PC-3 (cell line): ENCODE data around the gene PNCK. TPM values are rescaled to one million over a fixed set of nuclear protein-coding genes. Genes with fewer than 3 reads are reported as not detected.

Experiments
- ATAC-seq: fragments of 200-7000 bp; cut with Tn5 transposase; 2 replicates; pipeline ENCODE4 v1.9.1; 2020; ENCODE audit warnings: mild to moderate bottlenecking, moderate library complexity
- BruUV-seq: library from RNA; stranded (reverse); fragments of 400-500 nt; replicated peaks from 2 replicates; lab custom pipeline; 2021; lab: Mats Ljungman, UMichigan
- CTCF ChIA-PET: fragments of 300-600 bp; sonication (Branson Sonifier 250); formaldehyde crosslinking; loops from one replicate; lab custom pipeline; 2022; ENCODE audit warnings: antibody characterized with exemption; lab: Charles Lee
- POLR2A ChIA-PET: fragments of 300-600 bp; sonication (Branson Sonifier 250); formaldehyde crosslinking; loops from one replicate; lab custom pipeline; 2022; ENCODE audit warnings: antibody characterized with exemption; ENCODE audit not compliant: unreplicated experiment; lab: Charles Lee
- DNase-seq: peaks from one replicate; pipeline ENCODE4 v3.0.0-alpha.2; 2015
- H2AFZ ChIP-seq: fragments of 300-600 bp; sonication (generic); 2 replicates; pipeline ENCODE4 v1.6.0; 2016; ENCODE audit warnings: antibody characterized with exemption, low read length
- H3F3A ChIP-seq: fragments of 300-600 bp; sonication (generic); one replicate; pipeline ENCODE4 v1.6.0; 2017; ENCODE audit warnings: antibody characterized with exemption, low read length, control low read depth, mild to moderate bottlenecking; ENCODE audit not compliant: unreplicated experiment
- H3K27ac ChIP-seq: fragments of 300-600 bp; sonication (generic); 2 replicates; pipeline ENCODE4 v1.5.1; 2016; ENCODE audit warnings: mild to moderate bottlenecking, low read length
- H3K27me3 ChIP-seq: fragments of 300-600 bp; sonication (generic); 2 replicates; pipeline ENCODE4 v1.6.1; 2016; ENCODE audit warnings: low read length, mixed read lengths
- H3K36me3 ChIP-seq: fragments of 300-600 bp; sonication (generic); 2 replicates; pipeline ENCODE4 v1.6.1; 2016; ENCODE audit warnings: low read depth, mixed run types, low read length, mixed read lengths
- H3K4me1 ChIP-seq: fragments of 300-600 bp; sonication (generic); 2 replicates; pipeline ENCODE4 v1.5.1; 2016; ENCODE audit warnings: low read length; ENCODE audit not compliant: insufficient read depth
- H3K4me2 ChIP-seq: fragments of 300-600 bp; sonication (generic); 2 replicates; pipeline ENCODE4 v1.6.0; 2016; ENCODE audit warnings: low read length
- H3K4me3 ChIP-seq: fragments of 300-600 bp; sonication (generic); 2 replicates; pipeline ENCODE4 v1.5.1; 2016; ENCODE audit warnings: mild to moderate bottlenecking, low read length, mixed read lengths
- H3K79me2 ChIP-seq: fragments of 300-600 bp; sonication (generic); 2 replicates; pipeline ENCODE4 v1.6.1; 2017; ENCODE audit warnings: low read length, mixed read lengths
- H3K9ac ChIP-seq: fragments of 300-600 bp; sonication (generic); 2 replicates; pipeline ENCODE4 v1.6.0; 2016; ENCODE audit warnings: mild to moderate bottlenecking, low read length
- H3K9me2 ChIP-seq: fragments of 300-600 bp; sonication (generic); replicated peaks from 2 replicates; pipeline ENCODE4 v1.6.1; 2016; ENCODE audit warnings: mixed run types, low read length, mixed read lengths
- H3K9me3 ChIP-seq: fragments of 300-600 bp; sonication (generic); 2 replicates; pipeline ENCODE4 v1.6.1; 2016; ENCODE audit warnings: low read length, mixed read lengths
- H4K20me1 ChIP-seq: fragments of 300-600 bp; sonication (generic); 2 replicates; pipeline ENCODE4 v1.6.1; 2016; ENCODE audit warnings: low read length, mixed read lengths
- EZH2 ChIP-seq: fragments of 300-600 bp; sonication (generic); IDR thresholded peaks from one replicate; pipeline ENCODE4 v1.6.1; 2017; ENCODE audit warnings: antibody characterized with exemption, mild to moderate bottlenecking, low read length; ENCODE audit not compliant: unreplicated experiment
- EZH2phosphoT487 ChIP-seq: fragments of 300-600 bp; sonication (generic); IDR thresholded peaks from 2 replicates; pipeline ENCODE4 v1.6.1; 2018; ENCODE audit warnings: mild to moderate bottlenecking, antibody characterized with exemption, low read length, borderline replicate concordance
- intact Hi-C: fragments of 100-400 bp; cut with micrococcal nuclease; formaldehyde crosslinking; loops from 2 replicates; pipeline ENCODE4 v1.9.0; 2023
- total RNA-seq: library from RNA; depleted of rRNA; stranded (reverse); fragments of >200 nt; gene quantifications from 2 replicates; pipeline ENCODE4 v1.2.3, GENCODE V29; 2014
- TF ChIP-seq, protein P1 (sequence below): fragments of 300-600 bp; sonication (generic); conservative IDR thresholded peaks from 2 replicates; pipeline ENCODE4 v1.5.1; 2017; ENCODE audit warnings: antibody characterized with exemption, low read depth, mild to moderate bottlenecking, low read length

Gene PNCK
- total RNA-seq, 1 experiment from 2014 or later = 1.0 TPM

DNA sequence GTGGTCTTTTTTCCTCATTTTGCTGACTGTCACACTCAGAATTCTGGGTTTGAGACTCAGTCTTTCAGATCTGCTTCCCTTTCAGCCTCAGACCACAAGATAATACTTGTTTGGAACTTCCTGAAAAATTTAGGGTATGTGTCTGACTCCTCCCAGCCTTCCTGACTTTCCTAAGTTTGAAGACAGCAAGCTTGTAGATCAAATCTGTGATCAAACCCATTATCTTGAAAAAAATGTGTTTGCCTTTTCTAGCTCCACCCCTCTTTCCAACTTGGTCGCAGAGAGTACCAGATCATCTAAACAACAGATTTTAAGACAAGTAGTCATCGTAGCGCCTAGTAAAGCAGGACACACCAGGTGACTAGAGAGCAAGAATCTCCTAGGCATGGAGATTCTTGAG lies 40.6 kb upstream of the PNCK start:
- ChIA-PET CTCF (no interaction called here), POLR2A (no interaction called here)
- H2AFZ ChIP-seq = no peak overlapping the region
- H3K27ac ChIP-seq = no peak overlapping the region
- DNase-seq (no peak), ATAC-seq (no peak)
- no peak overlapping the region for H3K4me3 ChIP-seq
- no peak overlapping the region for H3K9ac ChIP-seq
- TF ChIP-seq EZH2 = no peak
- TF ChIP-seq, protein P1, sequence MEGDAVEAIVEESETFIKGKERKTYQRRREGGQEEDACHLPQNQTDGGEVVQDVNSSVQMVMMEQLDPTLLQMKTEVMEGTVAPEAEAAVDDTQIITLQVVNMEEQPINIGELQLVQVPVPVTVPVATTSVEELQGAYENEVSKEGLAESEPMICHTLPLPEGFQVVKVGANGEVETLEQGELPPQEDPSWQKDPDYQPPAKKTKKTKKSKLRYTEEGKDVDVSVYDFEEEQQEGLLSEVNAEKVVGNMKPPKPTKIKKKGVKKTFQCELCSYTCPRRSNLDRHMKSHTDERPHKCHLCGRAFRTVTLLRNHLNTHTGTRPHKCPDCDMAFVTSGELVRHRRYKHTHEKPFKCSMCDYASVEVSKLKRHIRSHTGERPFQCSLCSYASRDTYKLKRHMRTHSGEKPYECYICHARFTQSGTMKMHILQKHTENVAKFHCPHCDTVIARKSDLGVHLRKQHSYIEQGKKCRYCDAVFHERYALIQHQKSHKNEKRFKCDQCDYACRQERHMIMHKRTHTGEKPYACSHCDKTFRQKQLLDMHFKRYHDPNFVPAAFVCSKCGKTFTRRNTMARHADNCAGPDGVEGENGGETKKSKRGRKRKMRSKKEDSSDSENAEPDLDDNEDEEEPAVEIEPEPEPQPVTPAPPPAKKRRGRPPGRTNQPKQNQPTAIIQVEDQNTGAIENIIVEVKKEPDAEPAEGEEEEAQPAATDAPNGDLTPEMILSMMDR = no peak
- TF ChIP-seq EZH2phosphoT487 = no peak
- H3K4me1 ChIP-seq = 0 out of 2 replicates have a peak, but pooled peaks cover 2% of the 10 kb centered on the region
- H3K9me3 ChIP-seq = no peaks in the 10 kb centered on the region
- H3K4me2 ChIP-seq = no peak overlapping the region
- H3K36me3 ChIP-seq = peaks cover 33% of the 10 kb centered on the region
- peaks cover 20% of the 10 kb centered on the region for H3K79me2 ChIP-seq
- H3F3A ChIP-seq = no peaks in the 10 kb centered on the region
- H3K9me2 ChIP-seq = no peaks in the 10 kb centered on the region
- BruUV-seq = no TSS peak
- H4K20me1 ChIP-seq = peaks cover 4% of the 10 kb centered on the region; the same call in 1 of the 2 replicates
- intact Hi-C loops = no loop called here
- H3K27me3 ChIP-seq = no peaks in the 10 kb centered on the region

DNA sequence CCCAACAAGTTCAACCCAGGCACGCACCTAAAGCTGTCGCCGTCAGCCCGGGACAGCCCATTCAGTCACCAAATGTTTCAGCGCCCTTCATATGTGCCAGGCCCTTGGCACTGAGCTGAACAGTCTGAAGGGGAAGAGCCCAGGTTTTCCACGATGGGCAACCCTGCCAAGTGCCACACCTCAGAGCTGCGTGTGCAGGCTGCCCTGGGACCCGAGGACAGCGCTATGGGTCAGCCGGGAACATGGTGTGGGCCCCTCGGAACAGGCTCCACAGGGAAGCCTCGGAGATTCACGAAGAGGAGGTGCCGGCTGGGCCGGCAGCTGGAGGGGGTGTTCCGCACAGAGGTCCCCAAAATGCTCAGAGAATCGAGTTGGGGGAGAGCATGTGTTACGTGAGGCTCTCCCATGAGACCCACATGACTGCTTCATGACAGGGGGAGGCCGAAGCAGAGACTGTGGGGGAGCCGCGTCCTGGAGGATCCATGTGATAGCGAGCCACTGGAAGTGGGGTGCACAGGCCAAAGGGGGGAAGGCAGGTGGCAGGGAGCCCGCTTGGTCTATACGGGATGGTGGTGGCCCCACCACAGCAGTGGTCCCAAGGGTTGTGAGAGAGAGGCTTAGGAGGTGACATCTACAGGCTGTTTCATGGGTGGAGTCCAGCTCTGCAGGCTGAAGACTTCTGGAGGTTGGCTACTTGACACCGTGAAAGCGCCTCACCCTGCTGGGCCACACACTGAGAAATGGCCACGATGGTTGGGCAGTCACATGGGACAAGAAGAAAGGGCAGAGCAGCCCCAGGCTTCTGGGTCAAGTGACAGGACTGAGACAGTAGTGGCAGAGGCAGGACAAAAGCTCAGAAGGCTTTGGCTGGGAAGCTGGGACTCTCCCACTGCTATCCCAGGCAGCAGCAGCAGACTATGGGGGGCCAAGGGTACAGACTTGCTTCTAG lies 36.4 kb upstream of the PNCK start:
- POLR2A ChIA-PET = interaction anchor here (0.6 kb wide), 1 partner anchor 33 kb away, joined by 3 read pairs; no protein-coding TSS in a partner anchor

More for the DNA sequence above, 36.4 kb upstream of the PNCK start:
- Histone ChIP-seq H3K27ac (no peak overlapping the region), H3K9me2 (no peaks in the 10 kb centered on the region), H4K20me1 (peaks cover 6% of the 10 kb centered on the region; the same call in 1 of the 2 replicates), H3K79me2 (peaks cover 7% of the 10 kb centered on the region), H3K4me2 (no peak overlapping the region), H3K9me3 (no peaks in the 10 kb centered on the region), H3K4me3 (no peak overlapping the region), H3K4me1 (peaks cover 9% of the 10 kb centered on the region; the same call in 1 of the 2 replicates), H2AFZ (no peak overlapping the region), H3K36me3 (peaks cover 14% of the 10 kb centered on the region), H3K27me3 (no peaks in the 10 kb centered on the region), H3F3A (no peaks in the 10 kb centered on the region), H3K9ac (no peak overlapping the region)
- intact Hi-C loops = loop anchor here (2.0 kb wide), 1 partner anchor 13 kb away; no protein-coding TSS in a partner anchor
- BruUV-seq = no TSS peak
- TF ChIP-seq, protein P1 = no peak
- no peak for TF ChIP-seq EZH2phosphoT487
- no peak for TF ChIP-seq EZH2
- CTCF ChIA-PET = no interaction called here
- no peak for DNase-seq
- no peak for ATAC-seq
